Mammary epithelial cell (primary cell): ENCODE data around the gene COPA.

ENCODE experiments used
- CTCF ChIP-seq, 2 donors: IDR thresholded peaks in 1 of 2; conservative IDR thresholded peaks in 1 of 2; 2 replicates each; pipeline ENCODE4 v1.5.1; 2011 to 2012; ENCODE audit warnings: inconsistent platforms in 2 of 2, low read length in 2 of 2, mild to moderate bottlenecking in 2 of 2, control low read depth in 1 of 2, low read depth in 1 of 2; ENCODE audit not compliant: insufficient read depth in 1 of 2; ENCODE audit errors: extremely low read depth in 1 of 2
- EZH2 ChIP-seq: IDR thresholded peaks from 2 replicates; pipeline ENCODE4 v1.6.1; 2012; ENCODE audit warnings: low read length, inconsistent platforms, borderline replicate concordance

- TF ChIP-seq EZH2 (no peak), CTCF (conservative IDR thresholded peaks at IDR 0.05 in 1 of 2, IDR thresholded peaks at IDR 0.05 in 1 of 2; ENCODE audit: extremely low read depth in 1 of 2, insufficient read depth in 1 of 2, low read depth in 1 of 2, low read length in 2 of 2) (no peak)
Measured at GRCh38 chr1:160309185-160309557, 33.9 kb downstream of the COPA start.
